KOPT-K1 (cell line): ENCODE results near the gene DHCR24.
A peak's percentile ranks its signal among the peaks of the same experiment; 100 is the strongest.

ENCODE experiments used
- H3K27ac ChIP-seq: fragments of 200-600 bp; sonication (generic); 2 replicates; pipeline ENCODE4 v1.5.1; 2016; ENCODE audit warnings: antibody characterized with exemption, mild to moderate bottlenecking, low read depth, low read length; ENCODE audit not compliant: poor library complexity, severe bottlenecking
- H3K36me3 ChIP-seq: fragments of 200-600 bp; sonication (generic); 2 replicates; pipeline ENCODE4 v1.5.1; 2017; ENCODE audit warnings: antibody characterized with exemption, mild to moderate bottlenecking, low read length, moderate library complexity; ENCODE audit not compliant: insufficient read depth
- H3K9me3 ChIP-seq: fragments of 200-600 bp; sonication (generic); 2 replicates; pipeline ENCODE4 v1.5.1; 2017; ENCODE audit warnings: antibody characterized with exemption, low read length, mild to moderate bottlenecking; ENCODE audit not compliant: insufficient read depth, poor library complexity, severe bottlenecking

The DHCR24 gene

DNA sequence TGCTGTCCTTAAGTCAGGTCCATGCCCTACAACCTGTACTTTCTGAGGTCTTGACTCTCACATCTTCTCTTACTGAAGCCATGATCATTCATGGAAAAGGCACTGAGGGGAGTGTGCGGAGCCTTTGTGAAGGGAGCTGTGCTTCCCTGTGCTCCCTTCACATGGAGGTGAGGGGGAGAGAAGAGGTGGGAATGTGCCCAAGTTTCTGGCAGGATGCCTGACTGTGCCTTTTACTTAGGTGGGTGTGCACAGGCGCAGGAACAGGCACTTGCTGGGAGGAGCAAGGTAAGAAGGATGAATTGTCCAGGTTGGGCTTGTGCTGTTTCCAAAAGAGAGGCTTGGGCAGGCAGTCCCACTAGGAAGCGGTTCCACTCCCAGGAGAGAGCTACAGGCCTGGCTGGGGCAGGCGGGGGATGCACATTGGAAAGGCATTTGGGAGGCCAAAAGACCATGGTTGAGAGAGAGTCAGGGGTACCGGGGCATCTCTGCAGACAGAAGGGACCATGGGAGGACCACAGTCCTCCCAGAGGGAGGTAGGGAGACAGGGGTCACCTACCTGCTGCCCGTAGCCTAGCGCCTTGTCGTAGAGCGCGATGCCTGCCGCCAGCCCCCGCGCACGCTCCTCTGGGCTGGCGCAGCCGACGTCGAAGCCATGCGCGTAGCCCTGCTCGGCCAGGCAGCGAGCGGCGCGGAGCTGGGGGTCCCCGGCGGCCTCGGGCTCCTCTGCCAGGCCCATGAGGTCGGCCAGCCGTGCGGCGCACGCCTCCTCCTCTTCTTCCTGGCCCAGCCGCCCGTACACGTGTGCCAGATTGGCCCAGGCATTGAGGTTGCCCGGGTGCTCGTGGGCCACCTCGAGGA lies 86.7 kb downstream of the DHCR24 start:
- Histone ChIP-seq H3K9me3 (no peaks in the 10 kb centered on the region), H3K36me3 (no peaks in the 10 kb centered on the region), H3K27ac (peak overlapping the region; percentile 30)
